Central memory CD8-positive, alpha-beta T cell (primary cell): ENCODE data around the gene KIF23.

Experiments
- ATAC-seq: fragments of 150-1000 bp; cut with Tn5 transposase; replicated peaks from 2 replicates; pipeline ENCODE4 v1.10.0; 2022; ENCODE audit warnings: mild to moderate bottlenecking, moderate FRiP score, moderate number of reproducible peaks; ENCODE audit not compliant: poor library complexity, severe bottlenecking; ENCODE audit errors: extremely low read depth
- DNase-seq, 2 donors: peaks; one replicate each; pipeline ENCODE4 v3.0.0; 2021; ENCODE audit warnings: low spot score in 2 of 2
- H3K27ac Mint-ChIP-seq: one replicate; pipeline ENCODE4 v1.8.0; 2022; ENCODE audit warnings: low read depth, mild to moderate bottlenecking, moderate library complexity, mixed read lengths
- H3K27me3 Mint-ChIP-seq: one replicate; pipeline ENCODE4 v1.8.0; 2022; ENCODE audit warnings: mixed read lengths
- H3K36me3 Mint-ChIP-seq: one replicate; pipeline ENCODE4 v1.8.0; 2022; ENCODE audit warnings: mild to moderate bottlenecking, moderate library complexity, mixed read lengths; ENCODE audit not compliant: insufficient read depth
- H3K4me1 Mint-ChIP-seq: one replicate; pipeline ENCODE4 v1.8.0; 2022; ENCODE audit warnings: mixed read lengths
- H3K4me3 Mint-ChIP-seq: one replicate; pipeline ENCODE4 v1.8.0; 2022; ENCODE audit warnings: mild to moderate bottlenecking, moderate library complexity, mixed read lengths
- H3K9me3 Mint-ChIP-seq: one replicate; pipeline ENCODE4 v1.8.0; 2022; ENCODE audit warnings: mixed read lengths

KIF23 gene

DNA sequence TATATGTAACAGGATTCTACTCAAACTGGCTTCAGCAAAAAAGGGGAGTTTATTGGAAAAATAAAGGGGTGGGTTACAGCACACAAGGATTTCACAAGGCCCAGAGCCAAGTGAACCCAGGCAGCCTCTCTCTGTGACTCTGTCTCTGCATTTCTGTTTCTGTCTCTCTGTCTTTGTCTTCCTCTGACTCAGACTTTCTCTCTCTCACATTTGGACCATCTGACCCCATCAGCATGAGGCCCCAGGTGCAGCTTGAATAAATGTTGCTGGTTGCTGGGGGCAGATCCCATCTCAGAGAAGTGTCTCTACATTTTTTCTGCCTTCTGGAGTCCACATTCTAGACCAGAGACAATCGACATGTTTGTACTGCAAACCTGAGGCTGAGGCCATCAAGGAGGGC lies 83.5 kb downstream of the KIF23 start:
- Mint-ChIP-seq H3K9me3 (no peaks in the 10 kb centered on the region), H3K4me1 (peaks cover 5% of the 10 kb centered on the region), H3K27ac (no peak overlapping the region), H3K4me3 (no peak overlapping the region), H3K36me3 (no peaks in the 10 kb centered on the region), H3K27me3 (peaks cover 4% of the 10 kb centered on the region)
- ATAC-seq: no peak
- DNase-seq: no peak
